MG63 (cell line): ENCODE results near the gene CXorf58. TPM values are rescaled to one million over a fixed set of nuclear protein-coding genes. Genes with fewer than 3 reads are reported as not detected.
"Not testable (repeated sequence)": the region's sequence is repeated elsewhere in the genome, so short reads cannot be mapped to it uniquely, and the experiment has no call there.

Experiments used
- DNase-seq: peaks from one replicate; pipeline ENCODE4 v3.0.0-alpha.2; 2020
- H3K27me3 ChIP-seq: fragments of 250-450 bp; sonication (Bioruptor Pico); 2 replicates; pipeline ENCODE4 v1.5.1; 2020; ENCODE audit warnings: mild to moderate bottlenecking, moderate library complexity
- H3K36me3 ChIP-seq: fragments of 250-450 bp; sonication (Bioruptor Pico); 2 replicates; pipeline ENCODE4 v1.5.1; 2020; ENCODE audit warnings: mild to moderate bottlenecking, moderate library complexity
- H3K4me3 ChIP-seq: fragments of 250-450 bp; sonication (Bioruptor Pico); 2 replicates; pipeline ENCODE4 v1.5.1; 2020; ENCODE audit warnings: mild to moderate bottlenecking, moderate library complexity
- H3K9me3 ChIP-seq: fragments of 250-450 bp; sonication (Bioruptor Pico); 2 replicates; pipeline ENCODE4 v1.5.1; 2020; ENCODE audit warnings: mild to moderate bottlenecking, moderate library complexity
- total RNA-seq: library from RNA; depleted of rRNA; stranded (reverse); fragments of >200 nt; shearing (Covaris generic); gene quantifications from 2 replicates; pipeline ENCODE4 v1.2.3, GENCODE V29; 2014; ENCODE audit warnings: low replicate concordance

CXorf58 gene
- total RNA-seq, 1 experiment from 2014 or later = 0.92 TPM

- Histone ChIP-seq H3K4me3 (no peak overlapping the region), H3K27me3 (no peaks in the 10 kb centered on the region), H3K36me3 (no peaks in the 10 kb centered on the region), H3K9me3 (no peaks in the 10 kb centered on the region)
- no peak for DNase-seq
Observed at GRCh38 chrX:23935106-23935505, 27.3 kb downstream of the CXorf58 start.

DNA sequence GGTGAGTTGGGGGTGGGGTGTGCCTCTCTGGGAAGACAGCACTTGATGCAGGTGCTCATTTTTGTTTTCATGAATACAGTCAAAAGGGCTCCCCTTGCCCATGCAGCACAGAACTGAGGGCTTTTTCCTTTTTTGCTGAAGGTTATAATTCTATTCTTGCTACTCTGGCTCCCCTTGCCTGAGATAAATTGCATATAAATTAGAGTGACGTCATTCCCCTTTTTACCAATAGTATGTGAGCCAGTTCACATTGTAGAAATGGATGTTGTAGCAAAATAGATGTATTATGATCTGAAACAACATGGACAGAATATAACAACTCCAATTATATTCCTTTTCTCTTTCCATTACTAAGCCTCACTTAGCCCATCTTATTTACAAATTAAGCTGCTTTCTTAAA lies 28.4 kb downstream of the CXorf58 start:
- no peaks in the 10 kb centered on the region for H3K27me3 ChIP-seq
- no peak overlapping the region for H3K4me3 ChIP-seq
- DNase-seq = no peak
- H3K9me3 ChIP-seq = no peaks in the 10 kb centered on the region
- no peaks in the 10 kb centered on the region for H3K36me3 ChIP-seq

- Histone ChIP-seq H3K4me3 (no peak overlapping the region), H3K9me3 (no peaks in the 10 kb centered on the region), H3K27me3 (no peaks in the 10 kb centered on the region), H3K36me3 (no peaks in the 10 kb centered on the region)
- no peak for DNase-seq
Observed at GRCh38 chrX:23937100-23937499, 29.3 kb downstream of the CXorf58 start.

DNA sequence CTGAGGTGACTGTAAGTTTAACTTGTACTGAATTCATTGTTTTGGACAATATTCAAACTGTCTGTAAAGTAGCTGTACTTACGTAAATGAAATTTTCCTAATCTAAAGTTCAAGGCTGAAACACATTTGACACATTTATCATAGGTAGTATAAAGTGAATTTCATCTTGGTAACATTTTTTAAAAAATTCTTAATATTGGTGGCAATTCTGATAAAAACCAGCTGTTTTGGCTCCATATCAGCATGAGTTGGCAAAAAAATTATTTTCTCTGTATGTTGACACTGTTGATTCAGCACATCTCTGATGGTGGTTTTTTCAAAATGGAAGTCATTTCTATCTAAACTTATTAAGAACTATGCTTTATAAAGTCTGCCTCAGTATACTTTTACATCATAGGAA lies 30.9 kb downstream of the CXorf58 start:
- Histone ChIP-seq H3K9me3 (no peaks in the 10 kb centered on the region), H3K4me3 (no peak overlapping the region), H3K36me3 (no peaks in the 10 kb centered on the region), H3K27me3 (no peaks in the 10 kb centered on the region)
- DNase-seq = no peak

DNA sequence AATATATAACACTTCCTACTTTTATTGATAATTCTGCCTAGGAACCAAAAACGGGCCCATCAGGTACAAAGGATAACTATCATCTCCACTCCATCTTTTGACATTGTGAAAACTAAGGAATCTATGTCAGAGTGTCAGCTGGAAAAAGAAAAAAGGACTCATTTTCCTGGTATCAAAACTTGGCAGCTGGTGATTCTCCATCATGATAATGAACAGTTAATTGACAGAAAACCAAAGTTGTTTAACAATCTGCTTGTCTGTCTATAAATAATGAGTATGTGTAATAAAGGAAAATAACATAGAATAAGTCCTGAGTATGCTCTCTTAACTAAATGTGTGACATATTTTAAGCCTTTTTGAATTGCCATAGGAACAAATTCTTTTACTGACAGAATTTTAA lies 31.4 kb downstream of the CXorf58 start:
- Histone ChIP-seq H3K9me3 (no peaks in the 10 kb centered on the region), H3K36me3 (no peaks in the 10 kb centered on the region), H3K27me3 (no peaks in the 10 kb centered on the region), H3K4me3 (no peak overlapping the region)
- DNase-seq = no peak

GRCh38 chrX:23944234-23944633 lies 36.4 kb downstream of the CXorf58 start:
- H3K4me3 ChIP-seq = no peak overlapping the region
- no peak for DNase-seq
- H3K27me3 ChIP-seq = no peaks in the 10 kb centered on the region
- H3K36me3 ChIP-seq = no peaks in the 10 kb centered on the region
- no peaks in the 10 kb centered on the region for H3K9me3 ChIP-seq

DNA sequence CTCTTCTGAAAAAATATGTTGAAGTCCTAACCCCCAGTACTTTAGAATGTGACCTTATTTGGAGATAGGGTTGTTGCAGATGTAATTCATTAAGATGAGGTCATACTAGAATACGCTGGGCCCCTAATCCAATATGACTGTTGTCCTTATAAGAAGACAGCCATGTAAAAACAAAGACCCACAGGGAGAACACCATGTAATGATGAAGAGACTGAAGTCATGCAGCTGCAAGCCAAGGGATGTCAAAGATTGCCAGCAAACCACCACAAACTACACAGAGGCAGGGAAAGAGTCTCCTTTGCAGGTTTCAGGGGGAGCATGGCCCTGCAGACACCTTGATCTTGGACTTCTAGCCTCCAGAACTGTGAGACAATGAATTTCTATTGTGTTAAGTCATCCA lies 37.4 kb downstream of the CXorf58 start:
- no peaks in the 10 kb centered on the region for H3K36me3 ChIP-seq
- no peaks in the 10 kb centered on the region for H3K27me3 ChIP-seq
- H3K4me3 ChIP-seq = no peak overlapping the region
- no peaks in the 10 kb centered on the region for H3K9me3 ChIP-seq
- DNase-seq = no peak

DNA sequence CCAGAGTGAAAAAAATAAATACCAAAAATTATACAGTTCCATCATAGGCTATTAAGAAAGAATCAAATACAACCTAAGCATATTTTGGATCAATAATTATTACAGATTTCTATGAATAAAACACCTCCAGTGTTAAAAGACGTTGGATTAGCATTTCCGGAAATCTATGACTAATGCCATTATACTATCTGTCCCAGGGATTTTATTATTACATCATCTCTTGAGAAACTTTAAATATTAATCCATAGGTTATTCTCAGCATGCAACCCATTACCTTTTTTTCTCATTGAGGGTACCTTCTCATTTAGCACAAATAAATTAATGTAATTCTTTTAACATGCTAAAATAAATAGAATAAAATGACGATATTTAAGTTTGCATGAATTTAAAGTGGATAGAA lies 44.6 kb downstream of the CXorf58 start:
- H3K36me3 ChIP-seq = no peaks in the 10 kb centered on the region
- H3K27me3 ChIP-seq = no peaks in the 10 kb centered on the region
- H3K9me3 ChIP-seq = no peaks in the 10 kb centered on the region
- no peak for DNase-seq
- no peak overlapping the region for H3K4me3 ChIP-seq

GRCh38 chrX:23952984-23953907 lies 45.4 kb downstream of the CXorf58 start:
- DNase-seq = peak; percentile 10
- no peaks in the 10 kb centered on the region for H3K36me3 ChIP-seq

GRCh38 chrX:23953908-23954269 lies 46.1 kb downstream of the CXorf58 start:
- Histone ChIP-seq H3K4me3 (no peak overlapping the region), H3K27me3 (no peaks in the 10 kb centered on the region), H3K36me3 (no peaks in the 10 kb centered on the region), H3K9me3 (no peaks in the 10 kb centered on the region)
- DNase-seq = no peak

More at GRCh38 chrX:23952984-23953907, 45.4 kb downstream of the CXorf58 start:
- peak overlapping the region; percentile 33 for H3K4me3 ChIP-seq
- no peaks in the 10 kb centered on the region for H3K27me3 ChIP-seq
- H3K9me3 ChIP-seq = no peaks in the 10 kb centered on the region

- no peaks in the 10 kb centered on the region for H3K36me3 ChIP-seq
- H3K9me3 ChIP-seq = no peaks in the 10 kb centered on the region
- H3K4me3 ChIP-seq = no peak overlapping the region
- H3K27me3 ChIP-seq = no peaks in the 10 kb centered on the region
- no peak for DNase-seq
Observed at GRCh38 chrX:23954396-23954795, 46.6 kb downstream of the CXorf58 start.

- Histone ChIP-seq H3K4me3 (no peak overlapping the region), H3K9me3 (no peaks in the 10 kb centered on the region), H3K27me3 (no peaks in the 10 kb centered on the region), H3K36me3 (no peaks in the 10 kb centered on the region)
- no peak for DNase-seq
Observed at GRCh38 chrX:23959781-23960180, 52.0 kb downstream of the CXorf58 start.

- Histone ChIP-seq H3K4me3 (no peak overlapping the region), H3K9me3 (no peaks in the 10 kb centered on the region), H3K27me3 (no peaks in the 10 kb centered on the region), H3K36me3 (no peaks in the 10 kb centered on the region)
- DNase-seq = no peak
Observed at GRCh38 chrX:23964191-23964590, 56.4 kb downstream of the CXorf58 start.

DNA sequence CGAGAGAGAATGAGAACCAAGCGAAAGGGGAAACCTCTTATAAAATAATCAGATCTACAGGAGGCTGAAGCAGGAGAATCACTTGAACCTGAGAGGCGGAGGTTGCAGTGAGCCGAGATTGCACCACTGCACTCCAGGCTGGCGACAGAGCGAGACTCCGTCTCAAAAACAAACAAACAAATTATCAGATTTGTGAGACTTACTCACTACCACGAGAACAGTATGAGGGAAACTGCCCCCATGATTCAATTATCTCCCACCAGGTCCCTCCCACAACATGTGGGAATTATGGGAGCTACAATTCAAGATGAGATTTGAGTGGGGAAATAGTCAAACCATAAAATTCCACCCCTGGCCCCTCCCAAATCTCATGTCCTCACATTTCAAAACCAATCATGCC lies 57.8 kb downstream of the CXorf58 start:
- H3K36me3 ChIP-seq, DNase-seq, H3K9me3 ChIP-seq, H3K4me3 ChIP-seq, H3K27me3 ChIP-seq: not testable (repeated sequence)

DNA sequence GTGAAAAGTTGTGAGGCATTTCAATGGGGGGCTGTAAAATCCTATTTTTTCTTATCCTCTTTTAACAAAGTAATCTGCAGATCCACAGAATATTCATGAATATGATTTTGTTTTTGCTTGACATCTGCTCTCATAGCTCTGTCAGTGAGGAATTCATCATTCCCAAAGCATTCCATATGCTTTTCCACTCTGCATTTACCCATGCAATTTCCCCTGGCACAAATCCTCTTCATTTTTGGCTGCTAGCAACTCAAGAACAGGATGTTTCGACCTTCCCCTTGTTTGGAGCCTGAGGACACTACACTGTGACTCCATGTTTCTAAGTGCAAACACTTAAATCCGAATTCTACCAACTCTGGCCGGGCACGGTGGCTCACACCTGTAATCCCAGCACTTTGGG lies 70.7 kb downstream of the CXorf58 start:
- H3K27me3 ChIP-seq = no peaks in the 10 kb centered on the region
- no peak overlapping the region for H3K4me3 ChIP-seq
- H3K9me3 ChIP-seq = no peaks in the 10 kb centered on the region
- peaks cover 5% of the 10 kb centered on the region for H3K36me3 ChIP-seq
- DNase-seq = no peak

DNA sequence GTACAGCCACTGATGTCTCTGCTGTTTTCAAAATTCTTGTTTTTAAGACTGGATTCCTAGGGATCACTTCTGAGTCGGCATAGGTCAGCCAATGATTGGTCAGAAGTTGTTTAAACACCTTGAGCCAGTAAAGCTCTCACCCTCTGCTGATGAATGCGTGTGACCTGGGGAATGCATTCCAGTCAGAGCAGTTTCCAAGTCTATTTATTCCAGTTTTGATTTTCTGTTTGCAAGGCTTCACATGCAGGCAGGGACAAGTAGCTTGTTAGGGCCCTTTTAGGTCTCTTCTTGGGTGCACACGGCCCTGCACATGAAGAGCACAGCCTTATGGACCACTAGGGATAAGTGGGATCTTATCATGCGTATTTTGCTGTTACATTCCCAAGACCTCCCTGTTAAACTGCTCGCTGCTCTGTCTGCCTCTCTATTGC lies 72.2 kb downstream of the CXorf58 start:
- Histone ChIP-seq H3K36me3 (peaks cover 5% of the 10 kb centered on the region), H3K4me3 (no peak overlapping the region), H3K27me3 (no peaks in the 10 kb centered on the region), H3K9me3 (no peaks in the 10 kb centered on the region)
- no peak for DNase-seq

- H3K9me3 ChIP-seq = no peaks in the 10 kb centered on the region
- H3K27me3 ChIP-seq = no peaks in the 10 kb centered on the region
- DNase-seq = no peak
- no peak overlapping the region for H3K4me3 ChIP-seq
- peaks cover 9% of the 10 kb centered on the region for H3K36me3 ChIP-seq
Observed at GRCh38 chrX:23981222-23981621, 73.4 kb downstream of the CXorf58 start.

DNA sequence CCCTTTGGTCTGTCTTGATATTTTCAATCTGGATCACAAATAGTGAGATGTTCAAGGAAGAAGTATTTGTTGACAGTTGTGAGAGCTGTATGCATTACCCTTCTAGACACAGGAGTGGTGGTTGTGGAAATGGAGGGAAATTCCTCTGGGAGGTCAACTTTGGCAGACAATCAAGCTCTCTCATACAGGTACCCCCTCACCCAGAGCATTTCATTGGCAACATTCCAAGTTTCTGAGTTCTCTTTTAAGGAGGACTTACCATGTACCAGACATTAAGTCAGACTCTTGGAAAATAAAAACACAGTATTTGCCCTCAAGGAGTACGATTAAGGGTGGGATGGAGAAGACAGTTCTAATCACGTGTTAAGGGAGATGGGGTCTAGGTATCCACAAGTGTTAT lies 73.9 kb downstream of the CXorf58 start:
- Histone ChIP-seq H3K27me3 (no peaks in the 10 kb centered on the region), H3K36me3 (peaks cover 14% of the 10 kb centered on the region), H3K4me3 (no peak overlapping the region), H3K9me3 (no peaks in the 10 kb centered on the region)
- DNase-seq = no peak
